ENCODE measurements around the gene ZNF90.
"Not testable (repeated sequence)": the region's sequence is repeated elsewhere in the genome, so short reads cannot be mapped to it uniquely, and the experiment has no call there.

The ZNF90 gene

GRCh38 chr19:20107301-20107700 is 29.5 kb downstream of the ZNF90 start:
- DNase-seq = no peak

- not testable (repeated sequence) for DNase-seq
Observed at GRCh38 chr19:20118064-20118839, 40.5 kb downstream of the ZNF90 start.

- no peak for DNase-seq
Observed at GRCh38 chr19:20124879-20125278, 47.1 kb downstream of the ZNF90 start.

GRCh38 chr19:20132933-20133332 is 55.1 kb downstream of the ZNF90 start:
- not testable (repeated sequence) for DNase-seq

GRCh38 chr19:20137714-20138113 is 59.9 kb downstream of the ZNF90 start:
- not testable (repeated sequence) for DNase-seq

GRCh38 chr19:20151617-20152145 is 73.9 kb downstream of the ZNF90 start:
- no peak for DNase-seq

- DNase-seq = not testable (repeated sequence)
Observed at GRCh38 chr19:20152506-20152905, 74.7 kb downstream of the ZNF90 start.

GRCh38 chr19:20153281-20153680 is 75.5 kb downstream of the ZNF90 start:
- no peak for DNase-seq

- no peak for DNase-seq
Observed at GRCh38 chr19:20154636-20155035, 76.8 kb downstream of the ZNF90 start.

- DNase-seq = no peak
Observed at GRCh38 chr19:20162821-20163220, 85.0 kb downstream of the ZNF90 start.

GRCh38 chr19:20164456-20164855 is 86.7 kb downstream of the ZNF90 start:
- no peak for DNase-seq

GRCh38 chr19:20165971-20166592 is 88.3 kb downstream of the ZNF90 start:
- DNase-seq = no peak

GRCh38 chr19:20167020-20167644 is 89.3 kb downstream of the ZNF90 start, which contains the start of gene ZNF486:
TSS of gene ZNF486 (plus strand) at chr19:20167214. CDS start at chr19:20167331, 117 bp downstream.
- peak; percentile 70 to 83 (median 79) for DNase-seq

GRCh38 chr19:20167651-20168122 is 89.9 kb downstream of the ZNF90 start:
- no peak for DNase-seq
